ENCODE results near the gene CA4. TPM values are rescaled to one million over a fixed set of nuclear protein-coding genes. Genes with fewer than 3 reads are reported as not detected.

Gene CA4
- total and polyA plus RNA-seq, 2 donors (not counting 1 experiment from before 2014, with no cell fraction given) = not detected

- ChIA-PET CTCF (no interaction called here), POLR2A (no interaction called here)
- H3K4me2 ChIP-seq (replicated peaks; ENCODE audit: low read depth, low read length, poor library complexity, severe bottlenecking) = no peak overlapping the region
- no peak overlapping the region for H3K4me3 Mint-ChIP-seq
- peaks cover 9% of the 10 kb centered on the region for H3K4me1 Mint-ChIP-seq
- peaks cover 0 to 3% of the 10 kb centered on the region in 2 donors for H3K4me1 ChIP-seq (ENCODE audit: control insufficient read depth in 2 of 2, insufficient read depth in 2 of 2, low read length in 2 of 2)
- H3K27ac Mint-ChIP-seq = no peak overlapping the region
- no peak overlapping the region for H3K4me3 ChIP-seq (ENCODE audit: control extremely low read depth in 1 of 5, extremely low read depth in 1 of 5, insufficient read depth in 1 of 5, low read depth in 2 of 5, low read length in 4 of 5)
- H4K20me1 ChIP-seq (ENCODE audit: control insufficient read depth, insufficient read depth, low read length, poor library complexity, severe bottlenecking) = no peaks in the 10 kb centered on the region
- H3K9me3 Mint-ChIP-seq (ENCODE audit: insufficient read depth) = no peaks in the 10 kb centered on the region
- no peaks in the 10 kb centered on the region for H3K79me2 ChIP-seq (ENCODE audit: control insufficient read depth, insufficient read depth, low read length)
- H3K9ac ChIP-seq (ENCODE audit: low read length) = no peak overlapping the region
- ATAC-seq (ENCODE audit: low read depth) (no peak), DNase-seq (no peak)
- no peaks in the 10 kb centered on the region for H3K9me3 ChIP-seq (ENCODE audit: control extremely low read depth in 1 of 3, control insufficient read depth in 2 of 3, insufficient read depth in 1 of 3, low read length in 2 of 3)
- no peaks in the 10 kb centered on the region for H3K36me3 ChIP-seq (replicated peaks in 1 of 2; ENCODE audit: control extremely low read depth in 1 of 2, control insufficient read depth in 1 of 2, extremely low read depth in 1 of 2, insufficient read depth in 2 of 2, low read length in 1 of 2)
- intact Hi-C loops (cut with micrococcal nuclease) = no loop called here
- peaks cover 28% of the 10 kb centered on the region for H3K27me3 Mint-ChIP-seq
- 96% methylated on average over 4 of the region's 5 CpGs for WGBS (ENCODE audit: insufficient coverage)
- no peak for TF ChIP-seq CTCF (IDR thresholded peaks at IDR 0.05)
- no peak for TF ChIP-seq EZH2 (IDR thresholded peaks at IDR 0.05; ENCODE audit: borderline replicate concordance, insufficient read depth, low read depth, low read length, poor library complexity, severe bottlenecking)
- H3K27ac ChIP-seq (ENCODE audit: low read length in 2 of 2) = no peak overlapping the region
- no peak overlapping the region for H2AFZ ChIP-seq (ENCODE audit: insufficient read depth, low read depth, low read length, poor library complexity, severe bottlenecking)
- peaks cover 0 to 12% (median 0%) of the 10 kb centered on the region in 4 experiments for H3K27me3 ChIP-seq (replicated peaks in 1 of 4; ENCODE audit: control extremely low read depth in 1 of 4, control insufficient read depth in 3 of 4, insufficient read depth in 4 of 4, low read length in 3 of 4)
These were observed 14.9 kb downstream of the CA4 start for GRCh38 chr17:60164697-60165096.

- H3K27me3 ChIP-seq (replicated peaks in 1 of 4; ENCODE audit: control extremely low read depth in 1 of 4, control insufficient read depth in 3 of 4, insufficient read depth in 4 of 4, low read length in 3 of 4) = peaks cover 0 to 12% (median 0%) of the 10 kb centered on the region in 4 experiments
- no peak overlapping the region for H3K4me3 ChIP-seq (ENCODE audit: control extremely low read depth in 1 of 5, extremely low read depth in 1 of 5, insufficient read depth in 1 of 5, low read depth in 2 of 5, low read length in 4 of 5)
- H3K4me1 Mint-ChIP-seq = peaks cover 9% of the 10 kb centered on the region
- no peak overlapping the region for H3K27ac Mint-ChIP-seq
- no peak overlapping the region for H3K9ac ChIP-seq (ENCODE audit: low read length)
- no peaks in the 10 kb centered on the region for H4K20me1 ChIP-seq (ENCODE audit: control insufficient read depth, insufficient read depth, low read length, poor library complexity, severe bottlenecking)
- H3K27ac ChIP-seq (ENCODE audit: low read length in 2 of 2) = no peak overlapping the region
- H3K27me3 Mint-ChIP-seq = peaks cover 22% of the 10 kb centered on the region
- WGBS (ENCODE audit: insufficient coverage) = 83% methylated on average over 4 of the region's 5 CpGs
- no peak overlapping the region for H3K4me3 Mint-ChIP-seq
- H2AFZ ChIP-seq (ENCODE audit: insufficient read depth, low read depth, low read length, poor library complexity, severe bottlenecking) = no peak overlapping the region
- no peaks in the 10 kb centered on the region for H3K79me2 ChIP-seq (ENCODE audit: control insufficient read depth, insufficient read depth, low read length)
- CTCF ChIA-PET = no interaction called here
- no peaks in the 10 kb centered on the region for H3K9me3 ChIP-seq (ENCODE audit: control extremely low read depth in 1 of 3, control insufficient read depth in 2 of 3, insufficient read depth in 1 of 3, low read length in 2 of 3)
- no peak for DNase-seq
- peaks cover 0 to 3% of the 10 kb centered on the region in 2 donors for H3K4me1 ChIP-seq (ENCODE audit: control insufficient read depth in 2 of 2, insufficient read depth in 2 of 2, low read length in 2 of 2)
- no peak overlapping the region for H3K4me2 ChIP-seq (replicated peaks; ENCODE audit: low read depth, low read length, poor library complexity, severe bottlenecking)
- no peak for ATAC-seq (ENCODE audit: low read depth)
- no peak for TF ChIP-seq EZH2 (IDR thresholded peaks at IDR 0.05; ENCODE audit: borderline replicate concordance, insufficient read depth, low read depth, low read length, poor library complexity, severe bottlenecking)
- TF ChIP-seq CTCF (IDR thresholded peaks at IDR 0.05) = no peak
- H3K36me3 ChIP-seq (replicated peaks in 1 of 2; ENCODE audit: control extremely low read depth in 1 of 2, control insufficient read depth in 1 of 2, extremely low read depth in 1 of 2, insufficient read depth in 2 of 2, low read length in 1 of 2) = no peaks in the 10 kb centered on the region
- intact Hi-C loops (cut with micrococcal nuclease) = no loop called here
- POLR2A ChIA-PET = no interaction called here
- H3K9me3 Mint-ChIP-seq (ENCODE audit: insufficient read depth) = no peaks in the 10 kb centered on the region
These were observed 15.4 kb downstream of the CA4 start for GRCh38 chr17:60165223-60165622.
